ENCODE data around the gene PIP4K2A.
"Not testable (repeated sequence)": the region's sequence is repeated elsewhere in the genome, so short reads cannot be mapped to it uniquely, and the experiment has no call there.

PIP4K2A gene

GRCh38 chr10:22704942-22705341 is 9.4 kb downstream of the PIP4K2A start:
- no peak overlapping the region for H3K27ac ChIP-seq (ENCODE audit: low read length)
- no peaks in the 10 kb centered on the region for H3K36me3 ChIP-seq (ENCODE audit: control insufficient read depth, low read depth, low read length)
- H3K9me3 ChIP-seq (ENCODE audit: control insufficient read depth, low read depth, low read length) = no peaks in the 10 kb centered on the region
- no peak overlapping the region for H3K4me3 ChIP-seq (ENCODE audit: low read length)
- H3K4me1 ChIP-seq (ENCODE audit: control insufficient read depth, low read depth, low read length) = peaks cover 19% of the 10 kb centered on the region
- no peak overlapping the region for H3K9ac ChIP-seq (ENCODE audit: low read length)
- no peaks in the 10 kb centered on the region for H3K27me3 ChIP-seq (ENCODE audit: control insufficient read depth, insufficient read depth, low read length)

- no peaks in the 10 kb centered on the region for H3K9me3 ChIP-seq (ENCODE audit: control insufficient read depth, low read depth, low read length)
- H3K27ac ChIP-seq (ENCODE audit: low read length) = no peak overlapping the region
- H3K4me1 ChIP-seq (ENCODE audit: control insufficient read depth, low read depth, low read length) = peaks cover 20% of the 10 kb centered on the region
- no peak overlapping the region for H3K9ac ChIP-seq (ENCODE audit: low read length)
- H3K4me3 ChIP-seq (ENCODE audit: low read length) = no peak overlapping the region
- no peaks in the 10 kb centered on the region for H3K36me3 ChIP-seq (ENCODE audit: control insufficient read depth, low read depth, low read length)
- no peaks in the 10 kb centered on the region for H3K27me3 ChIP-seq (ENCODE audit: control insufficient read depth, insufficient read depth, low read length)
Observed at GRCh38 chr10:22704471-22704911, 9.9 kb downstream of the PIP4K2A start.

GRCh38 chr10:22702348-22702747 is 12.0 kb downstream of the PIP4K2A start:
- H3K4me1 ChIP-seq (ENCODE audit: control insufficient read depth, low read depth, low read length) = peaks cover 23% of the 10 kb centered on the region
- H3K27me3 ChIP-seq (ENCODE audit: control insufficient read depth, insufficient read depth, low read length) = no peaks in the 10 kb centered on the region
- H3K27ac ChIP-seq (ENCODE audit: low read length) = no peak overlapping the region
- no peak overlapping the region for H3K9ac ChIP-seq (ENCODE audit: low read length)
- H3K36me3 ChIP-seq (ENCODE audit: control insufficient read depth, low read depth, low read length) = no peaks in the 10 kb centered on the region
- H3K4me3 ChIP-seq (ENCODE audit: low read length) = no peak overlapping the region
- no peaks in the 10 kb centered on the region for H3K9me3 ChIP-seq (ENCODE audit: control insufficient read depth, low read depth, low read length)

- H3K9me3 ChIP-seq (ENCODE audit: control insufficient read depth, low read depth, low read length) = no peaks in the 10 kb centered on the region
- H3K9ac ChIP-seq (ENCODE audit: low read length) = no peak overlapping the region
- H3K27me3 ChIP-seq (ENCODE audit: control insufficient read depth, insufficient read depth, low read length) = no peaks in the 10 kb centered on the region
- H3K4me3 ChIP-seq (ENCODE audit: low read length) = no peak overlapping the region
- H3K4me1 ChIP-seq (ENCODE audit: control insufficient read depth, low read depth, low read length) = peaks cover 23% of the 10 kb centered on the region
- no peaks in the 10 kb centered on the region for H3K36me3 ChIP-seq (ENCODE audit: control insufficient read depth, low read depth, low read length)
- H3K27ac ChIP-seq (ENCODE audit: low read length) = no peak overlapping the region
Observed at GRCh38 chr10:22701132-22701826, 13.1 kb downstream of the PIP4K2A start.

GRCh38 chr10:22700489-22700888 is 13.9 kb downstream of the PIP4K2A start:
- Histone ChIP-seq H3K27ac (ENCODE audit: low read length) (no peak overlapping the region), H3K27me3 (ENCODE audit: control insufficient read depth, insufficient read depth, low read length) (no peaks in the 10 kb centered on the region), H3K4me1 (ENCODE audit: control insufficient read depth, low read depth, low read length) (peaks cover 23% of the 10 kb centered on the region), H3K9ac (ENCODE audit: low read length) (no peak overlapping the region), H3K4me3 (ENCODE audit: low read length) (no peak overlapping the region), H3K9me3 (ENCODE audit: control insufficient read depth, low read depth, low read length) (no peaks in the 10 kb centered on the region), H3K36me3 (ENCODE audit: control insufficient read depth, low read depth, low read length) (no peaks in the 10 kb centered on the region)

GRCh38 chr10:22699976-22700375 is 14.4 kb downstream of the PIP4K2A start:
- Histone ChIP-seq H3K9ac (ENCODE audit: low read length) (no peak overlapping the region), H3K9me3 (ENCODE audit: control insufficient read depth, low read depth, low read length) (no peaks in the 10 kb centered on the region), H3K4me3 (ENCODE audit: low read length) (no peak overlapping the region)

GRCh38 chr10:22698941-22699440 is 15.4 kb downstream of the PIP4K2A start:
- Histone ChIP-seq H3K36me3 (ENCODE audit: control insufficient read depth, low read depth, low read length) (no peaks in the 10 kb centered on the region), H3K4me1 (ENCODE audit: control insufficient read depth, low read depth, low read length) (peaks cover 23% of the 10 kb centered on the region), H3K4me3 (ENCODE audit: low read length) (no peak overlapping the region), H3K9ac (ENCODE audit: low read length) (no peak overlapping the region), H3K27ac (ENCODE audit: low read length) (no peak overlapping the region), H3K27me3 (ENCODE audit: control insufficient read depth, insufficient read depth, low read length) (no peaks in the 10 kb centered on the region), H3K9me3 (ENCODE audit: control insufficient read depth, low read depth, low read length) (no peaks in the 10 kb centered on the region)

More at GRCh38 chr10:22699976-22700375, 14.4 kb downstream of the PIP4K2A start:
- H3K27me3 ChIP-seq (ENCODE audit: control insufficient read depth, insufficient read depth, low read length) = no peaks in the 10 kb centered on the region
- H3K27ac ChIP-seq (ENCODE audit: low read length) = no peak overlapping the region
- no peaks in the 10 kb centered on the region for H3K36me3 ChIP-seq (ENCODE audit: control insufficient read depth, low read depth, low read length)
- H3K4me1 ChIP-seq (ENCODE audit: control insufficient read depth, low read depth, low read length) = peaks cover 23% of the 10 kb centered on the region

- H3K4me3 ChIP-seq (ENCODE audit: low read length) = no peak overlapping the region
- H3K27ac ChIP-seq (ENCODE audit: low read length) = no peak overlapping the region
- peaks cover 23% of the 10 kb centered on the region for H3K4me1 ChIP-seq (ENCODE audit: control insufficient read depth, low read depth, low read length)
- H3K9me3 ChIP-seq (ENCODE audit: control insufficient read depth, low read depth, low read length) = peaks cover 5% of the 10 kb centered on the region
- no peaks in the 10 kb centered on the region for H3K36me3 ChIP-seq (ENCODE audit: control insufficient read depth, low read depth, low read length)
- no peaks in the 10 kb centered on the region for H3K27me3 ChIP-seq (ENCODE audit: control insufficient read depth, insufficient read depth, low read length)
- no peak overlapping the region for H3K9ac ChIP-seq (ENCODE audit: low read length)
Observed at GRCh38 chr10:22697800-22698199, 16.6 kb downstream of the PIP4K2A start.

- H3K9me3 ChIP-seq (ENCODE audit: control insufficient read depth, low read depth, low read length) = peaks cover 12% of the 10 kb centered on the region
- H3K27me3 ChIP-seq (ENCODE audit: control insufficient read depth, insufficient read depth, low read length) = no peaks in the 10 kb centered on the region
- H3K27ac ChIP-seq (ENCODE audit: low read length) = no peak overlapping the region
- H3K9ac ChIP-seq (ENCODE audit: low read length) = no peak overlapping the region
- no peaks in the 10 kb centered on the region for H3K36me3 ChIP-seq (ENCODE audit: control insufficient read depth, low read depth, low read length)
- H3K4me3 ChIP-seq (ENCODE audit: low read length) = no peak overlapping the region
- H3K4me1 ChIP-seq (ENCODE audit: control insufficient read depth, low read depth, low read length) = peaks cover 23% of the 10 kb centered on the region
Observed at GRCh38 chr10:22697101-22697500, 17.3 kb downstream of the PIP4K2A start.

GRCh38 chr10:22693860-22694259 is 20.5 kb downstream of the PIP4K2A start:
- no peak overlapping the region for H3K27ac ChIP-seq (ENCODE audit: low read length)
- H3K27me3 ChIP-seq (ENCODE audit: control insufficient read depth, insufficient read depth, low read length) = no peaks in the 10 kb centered on the region
- no peak overlapping the region for H3K4me3 ChIP-seq (ENCODE audit: low read length)
- H3K9ac ChIP-seq (ENCODE audit: low read length) = no peak overlapping the region
- peaks cover 16% of the 10 kb centered on the region for H3K9me3 ChIP-seq (ENCODE audit: control insufficient read depth, low read depth, low read length)
- no peaks in the 10 kb centered on the region for H3K36me3 ChIP-seq (ENCODE audit: control insufficient read depth, low read depth, low read length)
- peaks cover 27% of the 10 kb centered on the region for H3K4me1 ChIP-seq (ENCODE audit: control insufficient read depth, low read depth, low read length)

GRCh38 chr10:22693371-22693784 is 21.0 kb downstream of the PIP4K2A start:
- no peak overlapping the region for H3K27ac ChIP-seq (ENCODE audit: low read length)

GRCh38 chr10:22692119-22692518 is 22.3 kb downstream of the PIP4K2A start:
- H3K27ac ChIP-seq (ENCODE audit: low read length); H3K36me3 ChIP-seq (ENCODE audit: control insufficient read depth, low read depth, low read length); H3K27me3 ChIP-seq (ENCODE audit: control insufficient read depth, insufficient read depth, low read length); H3K4me3 ChIP-seq (ENCODE audit: low read length); H3K9ac ChIP-seq (ENCODE audit: low read length): not testable (repeated sequence)
- H3K4me1 ChIP-seq (ENCODE audit: control insufficient read depth, low read depth, low read length) = peaks cover 28% of the 10 kb centered on the region
- H3K9me3 ChIP-seq (ENCODE audit: control insufficient read depth, low read depth, low read length) = peaks cover 16% of the 10 kb centered on the region

More at GRCh38 chr10:22693371-22693784, 21.0 kb downstream of the PIP4K2A start:
- Histone ChIP-seq H3K4me1 (ENCODE audit: control insufficient read depth, low read depth, low read length) (peaks cover 28% of the 10 kb centered on the region), H3K4me3 (ENCODE audit: low read length) (no peak overlapping the region), H3K36me3 (ENCODE audit: control insufficient read depth, low read depth, low read length) (no peaks in the 10 kb centered on the region), H3K9me3 (ENCODE audit: control insufficient read depth, low read depth, low read length) (peaks cover 16% of the 10 kb centered on the region), H3K9ac (ENCODE audit: low read length) (no peak overlapping the region), H3K27me3 (ENCODE audit: control insufficient read depth, insufficient read depth, low read length) (no peaks in the 10 kb centered on the region)
